H1 (cell line): ENCODE data around the gene CLDN6. TPM values are rescaled to one million over a fixed set of nuclear protein-coding genes. Genes with fewer than 3 reads are reported as not detected.

Source experiments
- RFX5 ChIP-seq: IDR thresholded peaks from 2 replicates; pipeline ENCODE4 v1.6.1; 2011; ENCODE audit warnings: low read depth, low read length, improper control_type of control experiment, borderline replicate concordance
- RXRA ChIP-seq: IDR thresholded peaks from 2 replicates; pipeline ENCODE4 v1.6.1; 2011; ENCODE audit warnings: low read depth, mild to moderate bottlenecking, low read length, moderate library complexity; ENCODE audit not compliant: insufficient read depth
- SP4 ChIP-seq: IDR thresholded peaks from 2 replicates; pipeline ENCODE4 v1.6.1; 2012; ENCODE audit warnings: low read length, inconsistent platforms
- polyA plus RNA-seq, 7 experiments: library from polyadenylated mRNA; depleted of rRNA in 3 of 7; stranded (reverse) in 5 of 7; unstranded in 2 of 7; fragments of >200 nt in 5 of 7; fragments of 200-250 nt in 2 of 7; gene quantifications; 1 replicate in 5 of 7; 2 replicates in 1 of 7; 4 replicates in 1 of 7; pipeline versions ENCODE4 v1.2.1 to v1.2.3, GENCODE V29; 2011 to 2013; ENCODE audit warnings: missing spikeins in 2 of 7, mixed read lengths in 2 of 7
- total RNA-seq: library from RNA; stranded (reverse); fragmentation: NEBNext Ultra II Directional; extraction: Animal tissue kit (Norgen Biotek cat#: 25700); gene quantifications from 2 replicates; pipeline ENCODE4 v1.2.1, GENCODE V29; 2021

The CLDN6 gene
- total and polyA plus RNA-seq, 2 of the 8 experiments (the other 6 are each of a cell fraction or from before 2014, with no cell fraction given), result 747 to 1,115 TPM

GRCh38 chr16:3049921-3050481, 32.0 kb upstream of the CLDN6 start (continued):
- TF ChIP-seq RFX5, result no peak
- no peak for TF ChIP-seq RXRA
- no peak for TF ChIP-seq SP4
